Measurements from ENCODE around the gene TECTA.

GRCh38 chr11:121086866-121087265, 14.2 kb upstream of the TECTA start:
- TF ChIP-seq CTCF (conservative IDR thresholded peaks at IDR 0.05 in 1 of 2, IDR thresholded peaks at IDR 0.05 in 1 of 2; ENCODE audit: low read depth in 1 of 2, low read length in 2 of 2) (no peak), EZH2 (IDR thresholded peaks at IDR 0.05; ENCODE audit: low read length, missing control alignments) (no peak)
